ENCODE data around the gene KCNQ1OT1.

- TF ChIP-seq, protein P1, sequence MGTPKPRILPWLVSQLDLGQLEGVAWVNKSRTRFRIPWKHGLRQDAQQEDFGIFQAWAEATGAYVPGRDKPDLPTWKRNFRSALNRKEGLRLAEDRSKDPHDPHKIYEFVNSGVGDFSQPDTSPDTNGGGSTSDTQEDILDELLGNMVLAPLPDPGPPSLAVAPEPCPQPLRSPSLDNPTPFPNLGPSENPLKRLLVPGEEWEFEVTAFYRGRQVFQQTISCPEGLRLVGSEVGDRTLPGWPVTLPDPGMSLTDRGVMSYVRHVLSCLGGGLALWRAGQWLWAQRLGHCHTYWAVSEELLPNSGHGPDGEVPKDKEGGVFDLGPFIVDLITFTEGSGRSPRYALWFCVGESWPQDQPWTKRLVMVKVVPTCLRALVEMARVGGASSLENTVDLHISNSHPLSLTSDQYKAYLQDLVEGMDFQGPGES (IDR thresholded peaks at IDR 0.05; ENCODE audit: low read depth, low read length), result no peak
- TF ChIP-seq JUND (IDR thresholded peaks at IDR 0.05) (no peak), YY1 (IDR thresholded peaks at IDR 0.05; ENCODE audit: low read depth) (no peak), RAD21 (IDR thresholded peaks at IDR 0.05; ENCODE audit: low read length) (no peak), NRF1 (IDR thresholded peaks at IDR 0.05; ENCODE audit: low read depth, low read length) (no peak), MAX (IDR thresholded peaks at IDR 0.05; ENCODE audit: low read depth) (no peak), MXI1 (IDR thresholded peaks at IDR 0.05; ENCODE audit: low read depth, low read length) (no peak), CTCF (IDR thresholded peaks at IDR 0.05) (no peak), FOSL2 (IDR thresholded peaks at IDR 0.05; ENCODE audit: borderline replicate concordance, low read depth) (no peak), EP300 (IDR thresholded peaks at IDR 0.05; ENCODE audit: borderline replicate concordance in 1 of 2, low read depth in 1 of 2, low read length in 1 of 2) (no peak), POLR2AphosphoS5 (IDR thresholded peaks at IDR 0.05; ENCODE audit: low read depth, low read length) (no peak), RXRA (IDR thresholded peaks at IDR 0.05; ENCODE audit: borderline replicate concordance, low read depth) (no peak)
- TF ChIP-seq, protein P2, sequence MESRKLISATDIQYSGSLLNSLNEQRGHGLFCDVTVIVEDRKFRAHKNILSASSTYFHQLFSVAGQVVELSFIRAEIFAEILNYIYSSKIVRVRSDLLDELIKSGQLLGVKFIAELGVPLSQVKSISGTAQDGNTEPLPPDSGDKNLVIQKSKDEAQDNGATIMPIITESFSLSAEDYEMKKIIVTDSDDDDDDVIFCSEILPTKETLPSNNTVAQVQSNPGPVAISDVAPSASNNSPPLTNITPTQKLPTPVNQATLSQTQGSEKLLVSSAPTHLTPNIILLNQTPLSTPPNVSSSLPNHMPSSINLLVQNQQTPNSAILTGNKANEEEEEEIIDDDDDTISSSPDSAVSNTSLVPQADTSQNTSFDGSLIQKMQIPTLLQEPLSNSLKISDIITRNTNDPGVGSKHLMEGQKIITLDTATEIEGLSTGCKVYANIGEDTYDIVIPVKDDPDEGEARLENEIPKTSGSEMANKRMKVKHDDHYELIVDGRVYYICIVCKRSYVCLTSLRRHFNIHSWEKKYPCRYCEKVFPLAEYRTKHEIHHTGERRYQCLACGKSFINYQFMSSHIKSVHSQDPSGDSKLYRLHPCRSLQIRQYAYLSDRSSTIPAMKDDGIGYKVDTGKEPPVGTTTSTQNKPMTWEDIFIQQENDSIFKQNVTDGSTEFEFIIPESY (IDR thresholded peaks at IDR 0.05; ENCODE audit: borderline replicate concordance, low read depth), result no peak
- TF ChIP-seq, protein P3, sequence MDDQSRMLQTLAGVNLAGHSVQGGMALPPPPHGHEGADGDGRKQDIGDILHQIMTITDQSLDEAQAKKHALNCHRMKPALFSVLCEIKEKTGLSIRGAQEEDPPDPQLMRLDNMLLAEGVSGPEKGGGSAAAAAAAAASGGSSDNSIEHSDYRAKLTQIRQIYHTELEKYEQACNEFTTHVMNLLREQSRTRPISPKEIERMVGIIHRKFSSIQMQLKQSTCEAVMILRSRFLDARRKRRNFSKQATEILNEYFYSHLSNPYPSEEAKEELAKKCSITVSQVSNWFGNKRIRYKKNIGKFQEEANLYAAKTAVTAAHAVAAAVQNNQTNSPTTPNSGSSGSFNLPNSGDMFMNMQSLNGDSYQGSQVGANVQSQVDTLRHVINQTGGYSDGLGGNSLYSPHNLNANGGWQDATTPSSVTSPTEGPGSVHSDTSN (IDR thresholded peaks at IDR 0.05), result no peak
These were observed 108.6 kb downstream of the KCNQ1OT1 start for GRCh38 chr11:2590965-2591754.

Data from SK-N-SH (cell line).